B cell (primary cell): Measurements from ENCODE around the gene HASPIN.

Experiments
- CTCF ChIP-seq: fragments of 200-600 bp; IDR thresholded peaks from one replicate; pipeline ENCODE4 v1.8.0; 2022; ENCODE audit warnings: antibody characterized with exemption, mild to moderate bottlenecking
- EZH2 ChIP-seq: IDR thresholded peaks from 2 replicates; pipeline ENCODE4 v1.6.1; 2012; ENCODE audit warnings: borderline replicate concordance, low read depth, mild to moderate bottlenecking, moderate library complexity, low read length; ENCODE audit not compliant: insufficient read depth, poor library complexity, severe bottlenecking

DNA sequence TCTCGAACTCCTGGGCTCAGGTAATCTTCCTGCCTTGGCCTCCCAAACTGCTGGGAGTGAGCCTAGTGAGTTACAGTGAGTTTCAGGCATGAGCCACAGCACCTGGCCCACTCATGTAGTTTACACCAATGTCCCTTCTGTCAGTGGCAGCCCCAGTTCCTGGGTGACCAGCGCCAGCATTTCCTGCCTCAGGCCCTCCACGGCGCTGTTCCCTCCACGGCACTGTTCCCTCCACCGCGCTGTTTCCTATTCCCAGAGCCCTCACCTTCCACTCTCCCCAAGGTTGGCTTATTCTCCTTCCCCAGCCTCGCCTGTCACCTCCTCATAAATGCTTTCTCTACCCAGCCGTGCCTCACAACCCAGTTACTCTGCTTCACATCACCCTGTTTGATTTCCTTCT is 44.6 kb downstream of the HASPIN start:
- TF ChIP-seq CTCF (no peak), EZH2 (no peak)
